ENCODE results near the gene GPR89A.

GPR89A gene

GRCh38 chr1:145692785-145693443, 85.1 kb downstream of the GPR89A start:
- TF ChIP-seq CTCF (IDR thresholded peaks at IDR 0.05; ENCODE audit: insufficient read depth, low read depth, low read length, missing control alignments) = no peak
- DNase-seq (ENCODE audit: low read depth) = no peak
- no peak overlapping the region for H3K4me3 ChIP-seq (ENCODE audit: low read depth, low read length)

GRCh38 chr1:145695821-145696629, 88.2 kb downstream of the GPR89A start:
- DNase-seq (ENCODE audit: low read depth) = no peak

GRCh38 chr1:145696630-145696960, 88.8 kb downstream of the GPR89A start:
- no peak for DNase-seq (ENCODE audit: low read depth)
- TF ChIP-seq CTCF (IDR thresholded peaks at IDR 0.05; ENCODE audit: insufficient read depth, low read depth, low read length, missing control alignments) = no peak
- H3K4me3 ChIP-seq (ENCODE audit: low read depth, low read length) = no peak overlapping the region

More at GRCh38 chr1:145695821-145696629, 88.2 kb downstream of the GPR89A start:
- no peak for TF ChIP-seq CTCF (IDR thresholded peaks at IDR 0.05; ENCODE audit: insufficient read depth, low read depth, low read length, missing control alignments)
- no peak overlapping the region for H3K4me3 ChIP-seq (ENCODE audit: low read depth, low read length)

- DNase-seq (ENCODE audit: low read depth) = no peak
- no peak overlapping the region for H3K4me3 ChIP-seq (ENCODE audit: low read depth, low read length)
- TF ChIP-seq CTCF (IDR thresholded peaks at IDR 0.05; ENCODE audit: insufficient read depth, low read depth, low read length, missing control alignments) = no peak
Measured at GRCh38 chr1:145701306-145701862, 93.6 kb downstream of the GPR89A start.

GRCh38 chr1:145702052-145702451, 94.3 kb downstream of the GPR89A start:
- TF ChIP-seq CTCF (IDR thresholded peaks at IDR 0.05; ENCODE audit: insufficient read depth, low read depth, low read length, missing control alignments) = no peak
- H3K4me3 ChIP-seq (ENCODE audit: low read depth, low read length) = no peak overlapping the region
- DNase-seq (ENCODE audit: low read depth) = no peak

GRCh38 chr1:145702826-145703225, 95.0 kb downstream of the GPR89A start:
- H3K4me3 ChIP-seq (ENCODE audit: low read depth, low read length) = no peak overlapping the region
- TF ChIP-seq CTCF (IDR thresholded peaks at IDR 0.05; ENCODE audit: insufficient read depth, low read depth, low read length, missing control alignments) = no peak
- no peak for DNase-seq (ENCODE audit: low read depth)
